H1 (cell line): Measurements from ENCODE around the gene TAF10. TPM values are rescaled to one million over a fixed set of nuclear protein-coding genes. Genes with fewer than 3 reads are reported as not detected.

Experiments used
- CTCF ChIA-PET: fragments of 300-600 bp; sonication (Branson Sonifier 250); formaldehyde crosslinking; loops from one replicate; lab custom pipeline; 2021; ENCODE audit not compliant: partially characterized antibody; lab: Charles Lee
- POLR2A ChIA-PET: fragments of 300-600 bp; sonication (Branson Sonifier 250); formaldehyde crosslinking; loops from one replicate; lab custom pipeline; 2021; ENCODE audit warnings: inconsistent platforms; ENCODE audit not compliant: partially characterized antibody; lab: Charles Lee
- DNase-seq, 2 experiments: peaks; one replicate each; pipeline versions ENCODE4 v3.0.0 to v3.0.0-alpha.2; 2010 to 2022; ENCODE audit warnings: low spot score in 2 of 2, low read depth in 1 of 2, mixed read lengths in 1 of 2
- FAIRE-seq: peaks from 2 replicates; lab custom pipeline; 2011; peaks lifted over from hg19 to GRCh38; lab: Jason Lieb, UNC
- H2AFZ ChIP-seq: 2 replicates; pipeline ENCODE4 v1.8.1; 2012; ENCODE audit warnings: low read length, inconsistent platforms
- H2AK5ac ChIP-seq: 2 replicates; pipeline ENCODE4 v1.6.1; 2013; ENCODE audit warnings: low read depth, low read length
- H2BK120ac ChIP-seq: replicated peaks from 2 replicates; pipeline ENCODE3; 2013; ENCODE audit warnings: low read depth, low read length, inconsistent platforms
- H2BK12ac ChIP-seq: 2 replicates; pipeline ENCODE4 v1.6.1; 2013; ENCODE audit warnings: low read depth, low read length
- H2BK15ac ChIP-seq: 2 replicates; pipeline ENCODE4 v1.6.1; 2013; ENCODE audit warnings: low read length
- H2BK20ac ChIP-seq: 2 replicates; pipeline ENCODE4 v1.6.1; 2013; ENCODE audit warnings: low read length
- H2BK5ac ChIP-seq: 2 replicates; pipeline ENCODE4 v1.6.1; 2013; ENCODE audit warnings: low read depth, low read length
- H3K14ac ChIP-seq: 2 replicates; pipeline ENCODE4 v1.6.1; 2013; ENCODE audit warnings: inconsistent platforms; ENCODE audit not compliant: insufficient read length
- H3K18ac ChIP-seq: 2 replicates; pipeline ENCODE4 v1.6.1; 2013; ENCODE audit warnings: low read length; ENCODE audit errors: extremely low read depth
- H3K23ac ChIP-seq: 2 replicates; pipeline ENCODE4 v1.6.1; 2013; ENCODE audit warnings: inconsistent platforms; ENCODE audit not compliant: insufficient read length
- H3K23me2 ChIP-seq: 2 replicates; pipeline ENCODE4 v1.6.1; 2013; ENCODE audit warnings: low read depth, low read length
- H3K27ac ChIP-seq: 2 replicates; pipeline ENCODE4 v1.6.1; 2011; ENCODE audit warnings: low read depth, low read length, inconsistent platforms
- H3K27me3 ChIP-seq, 4 experiments: replicated peaks in 1 of 4; 1 replicate in 1 of 4; 2 replicates in 3 of 4; pipeline versions ENCODE4 v1.6.1 to v1.8.1; 2011 to 2013; ENCODE audit warnings: low read length in 3 of 4, mild to moderate bottlenecking in 3 of 4, inconsistent platforms in 2 of 4, mixed read lengths in 2 of 4, moderate library complexity in 1 of 4; ENCODE audit not compliant: control insufficient read depth in 3 of 4, insufficient read depth in 3 of 4; ENCODE audit errors: extremely low read depth in 1 of 4
- H3K36me3 ChIP-seq, 4 experiments: 2 replicates each; pipeline versions ENCODE4 v1.6.1 to v1.8.1; 2011 to 2013; ENCODE audit warnings: mild to moderate bottlenecking in 4 of 4, low read length in 3 of 4, moderate library complexity in 2 of 4, control low read depth in 1 of 4, inconsistent platforms in 1 of 4; ENCODE audit not compliant: insufficient read depth in 4 of 4, control insufficient read depth in 2 of 4
- H3K4ac ChIP-seq: replicated peaks from 2 replicates; pipeline ENCODE3; 2013; ENCODE audit warnings: low read length, low read depth, mixed read lengths, inconsistent platforms; ENCODE audit not compliant: insufficient read length
- H3K4me1 ChIP-seq, 4 experiments: replicated peaks in 1 of 4; 1 replicate in 1 of 4; 2 replicates in 3 of 4; pipeline versions ENCODE4 v1.6.1 to v1.8.1; 2011 to 2013; ENCODE audit warnings: low read length in 3 of 4, inconsistent platforms in 2 of 4, mixed read lengths in 1 of 4; ENCODE audit not compliant: insufficient read depth in 4 of 4, control insufficient read depth in 3 of 4
- H3K4me2 ChIP-seq, 2 experiments: 2 replicates each; pipeline versions ENCODE4 v1.6.1 to v1.8.1; 2011 to 2013; ENCODE audit warnings: low read depth in 2 of 2, low read length in 2 of 2, control low read depth in 1 of 2, inconsistent platforms in 1 of 2, mild to moderate bottlenecking in 1 of 2; ENCODE audit not compliant: insufficient read depth in 1 of 2
- H3K4me3 ChIP-seq, 4 experiments: fragments of 200-600, 300-600 bp in 1 of 4; sonication (generic), shearing (Covaris generic), sonication (Bioruptor Twin) in 1 of 4; 2 replicates each; pipeline versions ENCODE4 v1.5.1 to v1.8.1; 2011 to 2016; ENCODE audit warnings: low read length in 4 of 4, low read depth in 3 of 4, control low read depth in 2 of 4, inconsistent platforms in 2 of 4, mild to moderate bottlenecking in 2 of 4, mixed read lengths in 1 of 4, moderate library complexity in 1 of 4; ENCODE audit not compliant: insufficient read depth in 2 of 4; ENCODE audit errors: extremely low read depth in 1 of 4
- H3K56ac ChIP-seq: replicated peaks from 2 replicates; pipeline ENCODE3; 2013; ENCODE audit warnings: low read depth, mild to moderate bottlenecking, mixed read lengths, low read length, inconsistent platforms; ENCODE audit not compliant: insufficient read length
- H3K79me1 ChIP-seq: 2 replicates; pipeline ENCODE4 v1.6.1; 2013; ENCODE audit warnings: low read depth, low read length, control low read depth
- H3K79me2 ChIP-seq, 2 experiments: 2 replicates each; pipeline versions ENCODE4 v1.6.1 to v1.8.1; 2012 to 2013; ENCODE audit warnings: low read length in 2 of 2, mild to moderate bottlenecking in 2 of 2, inconsistent platforms in 1 of 2; ENCODE audit not compliant: insufficient read depth in 2 of 2, control insufficient read depth in 1 of 2
- H3K9ac ChIP-seq, 4 experiments: replicated peaks in 1 of 4; 1 replicate in 1 of 4; 2 replicates in 3 of 4; pipeline versions ENCODE4 v1.6.1 to v1.8.1; 2011 to 2013; ENCODE audit warnings: low read depth in 3 of 4, low read length in 3 of 4, control low read depth in 2 of 4, mild to moderate bottlenecking in 2 of 4, moderate library complexity in 2 of 4, inconsistent platforms in 1 of 4; ENCODE audit errors: extremely low read depth in 1 of 4
- H3K9me3 ChIP-seq, 2 experiments: 2 replicates each; pipeline versions ENCODE4 v1.6.1 to v1.8.1; 2012 to 2013; ENCODE audit warnings: mild to moderate bottlenecking in 2 of 2, moderate library complexity in 2 of 2, control low read depth in 1 of 2, inconsistent platforms in 1 of 2, low read depth in 1 of 2, low read length in 1 of 2, mixed read lengths in 1 of 2; ENCODE audit not compliant: insufficient read depth in 2 of 2
- H4K20me1 ChIP-seq, 2 experiments: replicated peaks in 1 of 2; 2 replicates each; pipeline versions ENCODE3 to v1.8.1; 2011 to 2013; ENCODE audit warnings: inconsistent platforms in 2 of 2, low read length in 2 of 2, mild to moderate bottlenecking in 1 of 2; ENCODE audit not compliant: insufficient read depth in 2 of 2, control insufficient read depth in 1 of 2
- H4K5ac ChIP-seq: 2 replicates; pipeline ENCODE4 v1.6.1; 2013; ENCODE audit warnings: low read length, low read depth, mixed read lengths, inconsistent platforms; ENCODE audit not compliant: insufficient read length
- H4K8ac ChIP-seq: 2 replicates; pipeline ENCODE4 v1.8.0; 2013; ENCODE audit warnings: mild to moderate bottlenecking, moderate library complexity, low read length, inconsistent platforms; ENCODE audit not compliant: insufficient read depth; ENCODE audit errors: extremely low read depth
- H4K91ac ChIP-seq: replicated peaks from 2 replicates; pipeline ENCODE3; 2013; ENCODE audit warnings: low read length, mixed read lengths, inconsistent platforms; ENCODE audit not compliant: insufficient read length
- E2F6 ChIP-seq: IDR thresholded peaks from 2 replicates; pipeline ENCODE4 v1.6.1; 2012; ENCODE audit warnings: inconsistent platforms
- EGR1 ChIP-seq: IDR thresholded peaks from 2 replicates; pipeline ENCODE4 v1.6.1; 2011; ENCODE audit warnings: low read depth, low read length, borderline replicate concordance
- HDAC6 ChIP-seq: IDR thresholded peaks from one replicate; pipeline ENCODE4 v1.7.1; 2012; ENCODE audit warnings: low read depth, mild to moderate bottlenecking, inconsistent platforms, low read length, moderate library complexity
- JUN ChIP-seq: IDR thresholded peaks from 2 replicates; pipeline ENCODE4 v1.6.1; 2011; ENCODE audit warnings: low read depth, mild to moderate bottlenecking, improper control_type of control experiment, low read length
- POLR2A ChIP-seq, 2 experiments: IDR thresholded peaks; 1 replicate in 1 of 2; 2 replicates in 1 of 2; pipeline ENCODE4 v1.6.1; 2011; ENCODE audit warnings: low read depth in 2 of 2, low read length in 2 of 2, mild to moderate bottlenecking in 2 of 2; ENCODE audit errors: control extremely low read depth in 1 of 2
- POLR2AphosphoS5 ChIP-seq: IDR thresholded peaks from 2 replicates; pipeline ENCODE4 v1.6.1; 2011; ENCODE audit warnings: low read depth, low read length
- TCF12 ChIP-seq: IDR thresholded peaks from 2 replicates; pipeline ENCODE4 v1.6.1; 2011; ENCODE audit warnings: low read depth, mild to moderate bottlenecking, low read length
- TEAD4 ChIP-seq: IDR thresholded peaks from 2 replicates; pipeline ENCODE4 v1.6.1; 2012; ENCODE audit warnings: low read depth, low read length, inconsistent platforms, mixed read lengths
- WGBS, 2 experiments: shearing (Covaris generic) in 1 of 2; methylation state at CpG; one replicate each; pipeline versions ENCODE4 v1.1.6 to v1.1.7; 2013 to 2015; ENCODE audit warnings: low lambda C conversion rate in 2 of 2, mixed read lengths in 2 of 2, inconsistent platforms in 1 of 2, low coverage in 1 of 2, missing lambda C conversion rate in 1 of 2; ENCODE audit not compliant: insufficient replicate concordance in 2 of 2, insufficient coverage in 1 of 2, insufficient read length in 1 of 2; ENCODE audit errors: extremely low coverage in 1 of 2, missing lambda C conversion rate in 1 of 2; 5-methylcytosine and 5-hydroxymethylcytosine counted together
- polyA plus RNA-seq, 7 experiments: library from polyadenylated mRNA; depleted of rRNA in 3 of 7; stranded (reverse) in 5 of 7; unstranded in 2 of 7; fragments of >200 nt in 5 of 7; fragments of 200-250 nt in 2 of 7; gene quantifications; 1 replicate in 5 of 7; 2 replicates in 1 of 7; 4 replicates in 1 of 7; pipeline versions ENCODE4 v1.2.1 to v1.2.3, GENCODE V29; 2011 to 2013; ENCODE audit warnings: missing spikeins in 2 of 7, mixed read lengths in 2 of 7
- total RNA-seq: library from RNA; stranded (reverse); fragmentation: NEBNext Ultra II Directional; extraction: Animal tissue kit (Norgen Biotek cat#: 25700); gene quantifications from 2 replicates; pipeline ENCODE4 v1.2.1, GENCODE V29; 2021

The TAF10 gene
- total and polyA plus RNA-seq, 2 of the 8 experiments (the other 6 are each of a cell fraction or from before 2014, with no cell fraction given), result 128 to 213 TPM

GRCh38 chr11:6599881-6600390, 12.1 kb downstream of the TAF10 start:
- Histone ChIP-seq H2AK5ac (no peak overlapping the region), H4K91ac (no peak overlapping the region), H4K20me1 (peaks cover 0 to 10% of the 10 kb centered on the region in 2 experiments), H3K4me2 (no peak overlapping the region), H3K18ac (no peak overlapping the region), H3K4me1 (peaks cover 0 to 7% (median 3%) of the 10 kb centered on the region in 4 experiments; a peak in 4 of 7 replicates), H3K27me3 (no peaks in the 10 kb centered on the region), H3K36me3 (peaks cover 3 to 22% (median 9%) of the 10 kb centered on the region in 4 experiments; a peak in 7 of 8 replicates), H2BK120ac (no peak overlapping the region), H4K5ac (no peak overlapping the region), H2AFZ (no peak overlapping the region), H4K8ac (no peak overlapping the region; the same call in 1 of the 2 replicates), H2BK15ac (no peak overlapping the region), H3K23ac (no peak overlapping the region), H2BK12ac (no peak overlapping the region), H3K9ac (no peak overlapping the region), H2BK5ac (no peak overlapping the region), H3K56ac (no peak overlapping the region), H3K23me2 (peaks cover 16% of the 10 kb centered on the region), H3K9me3 (no peaks in the 10 kb centered on the region), H3K79me1 (peaks cover 7% of the 10 kb centered on the region), H3K4me3 (no peak overlapping the region), H3K4ac (no peak overlapping the region), H3K79me2 (peaks cover 3 to 22% of the 10 kb centered on the region in 2 experiments), H3K27ac (no peak overlapping the region), H3K14ac (no peak overlapping the region), H2BK20ac (no peak overlapping the region)
- ChIA-PET CTCF (interaction anchor here (1.3 to 1.6 kb wide), 2 partner anchors 12 to 20 kb away, joined by 5 read pairs; partner anchors contain the start of gene TAF10), POLR2A (interaction anchor here (0.7 to 2.7 kb wide), 3 partner anchors 9 to 12 kb away, joined by 3 to 9 read pairs (median 3); partner anchors contain the start of gene TAF10)
- 94% methylated on average over 2 of the region's 2 CpGs; no CpG with 5 or more reads in 1 of the 2 experiments for WGBS, 2 experiments
- no peak for TF ChIP-seq TCF12
- no peak for TF ChIP-seq POLR2AphosphoS5
- TF ChIP-seq E2F6, result no peak
- no peak for TF ChIP-seq EGR1
- no peak for TF ChIP-seq TEAD4
- no peak for TF ChIP-seq POLR2A (IDR thresholded peaks at IDR 0.05; ENCODE audit: control extremely low read depth in 1 of 2, low read depth in 2 of 2, low read length in 2 of 2)
- TF ChIP-seq JUN, result no peak
- TF ChIP-seq HDAC6, result no peak
- FAIRE-seq (no peak), DNase-seq (peak in 1 of 2 experiments; percentile 13)
